Gastrocnemius medialis (tissue), 4 donors: ENCODE data around the gene DPP10. TPM values are rescaled to one million over a fixed set of nuclear protein-coding genes. Genes with fewer than 3 reads are reported as not detected.

Experiments
- ATAC-seq, 2 donors: fragments of 150-250 bp; one replicate each; pipeline ENCODE4 v1.9.1; 2016
- DNase-seq, 2 donors: peaks; one replicate each; pipeline ENCODE4 v3.0.0-alpha.2; 2019
- H3K27ac ChIP-seq, 4 donors: fragments of 200-600 bp; sonication (generic); 1 replicate in 1 of 4; 2 replicates in 3 of 4; pipeline ENCODE4 v1.5.1; 2016 to 2018; ENCODE audit warnings: mild to moderate bottlenecking in 2 of 4, moderate library complexity in 1 of 4
- H3K27me3 ChIP-seq, 3 donors: fragments of 200-600 bp; sonication (generic) in 2 of 3; 1 replicate in 1 of 3; 2 replicates in 2 of 3; pipeline versions ENCODE4 v1.5.1 to v1.6.0; 2016 to 2019; ENCODE audit warnings: mild to moderate bottlenecking in 1 of 3, moderate library complexity in 1 of 3
- H3K36me3 ChIP-seq, 2 donors: fragments of 200-600 bp; sonication (generic) in 1 of 2; one replicate each; pipeline ENCODE4 v1.5.1; 2017 to 2018
- H3K4me1 ChIP-seq, 2 donors: fragments of 200-600 bp; sonication (generic) in 1 of 2; one replicate each; pipeline ENCODE4 v1.5.1; 2016 to 2017; ENCODE audit warnings: mild to moderate bottlenecking in 2 of 2
- H3K4me3 ChIP-seq, 4 donors: fragments of 200-600 bp; sonication (generic) in 3 of 4; 1 replicate in 1 of 4; 2 replicates in 3 of 4; pipeline ENCODE4 v1.5.1; 2016 to 2019; ENCODE audit warnings: mild to moderate bottlenecking in 2 of 4
- H3K9me3 ChIP-seq, 3 donors: fragments of 200-600 bp; sonication (generic) in 2 of 3; 1 replicate in 1 of 3; 2 replicates in 2 of 3; pipeline ENCODE4 v1.5.1; 2016 to 2019
- CTCF ChIP-seq, 5 experiments: fragments of 450-650 bp in 3 of 5; fragments of 200-600 bp in 2 of 5; sonication (generic) in 2 of 5; IDR thresholded peaks in 4 of 5; conservative IDR thresholded peaks in 1 of 5; 1 replicate in 4 of 5; 2 replicates in 1 of 5; pipeline ENCODE4 v1.5.1; 2016 to 2019; ENCODE audit warnings: antibody characterized with exemption in 5 of 5, mild to moderate bottlenecking in 3 of 5, moderate library complexity in 3 of 5
- POLR2A ChIP-seq, 2 donors: fragments of 450-650 bp; IDR thresholded peaks; one replicate each; pipeline ENCODE4 v1.6.1; 2017; ENCODE audit warnings: antibody characterized with exemption in 2 of 2, mild to moderate bottlenecking in 2 of 2, moderate library complexity in 2 of 2
- in situ Hi-C, 4 donors: fragments of 200-750 bp; cut with MboI; loops; one replicate each; pipeline versions ENCODE4 v1.15.0 to v1.8.0; 2017; ENCODE audit warnings: low sequenced_read_pairs in 4 of 4
- intact Hi-C: fragments of 100-400 bp; cut with DNase I; formaldehyde crosslinking; loops from one replicate; pipeline ENCODE4 v1.15.1; 2023; ENCODE audit warnings: low total_unique reads
- total RNA-seq, 4 donors: library from RNA; depleted of rRNA; stranded (reverse); fragments of >200 nt; gene quantifications; one replicate each; pipeline versions ENCODE4 v1.1.0 to v1.2.3, GENCODE V29; 2016

DPP10 gene
- total RNA-seq, 4 donors from 2014 or later = not detected

GRCh38 chr2:115190459-115190858, 748.0 kb downstream of the DPP10 start:
- H3K9me3 ChIP-seq = no peaks in the 10 kb centered on the region
- TF ChIP-seq POLR2A (IDR thresholded peaks at IDR 0.05) (no peak), CTCF (IDR thresholded peaks at IDR 0.05 in 4 of 5, conservative IDR thresholded peaks at IDR 0.05 in 1 of 5) (no peak)

GRCh38 chr2:115194623-115195022, 752.2 kb downstream of the DPP10 start:
- TF ChIP-seq CTCF (IDR thresholded peaks at IDR 0.05 in 4 of 5, conservative IDR thresholded peaks at IDR 0.05 in 1 of 5) = no peak
- no peak for TF ChIP-seq POLR2A (IDR thresholded peaks at IDR 0.05)
- no peaks in the 10 kb centered on the region for H3K9me3 ChIP-seq
- no peak for DNase-seq
- no peaks in the 10 kb centered on the region for H3K27me3 ChIP-seq
- no peak for ATAC-seq
- no peaks in the 10 kb centered on the region for H3K36me3 ChIP-seq
- no peaks in the 10 kb centered on the region for H3K4me1 ChIP-seq
- in situ Hi-C loops (no loop called here), intact Hi-C loops (no loop called here)
- H3K4me3 ChIP-seq = no peak overlapping the region
- no peak overlapping the region for H3K27ac ChIP-seq

More at GRCh38 chr2:115190459-115190858, 748.0 kb downstream of the DPP10 start:
- H3K36me3 ChIP-seq = no peaks in the 10 kb centered on the region
- DNase-seq (no peak), ATAC-seq (no peak)
- H3K4me3 ChIP-seq = no peak overlapping the region
- H3K27ac ChIP-seq = no peak overlapping the region
- in situ Hi-C loops (no loop called here), intact Hi-C loops (no loop called here)
- H3K27me3 ChIP-seq = no peaks in the 10 kb centered on the region
- no peaks in the 10 kb centered on the region for H3K4me1 ChIP-seq

GRCh38 chr2:115196587-115196986, 754.1 kb downstream of the DPP10 start:
- Histone ChIP-seq H3K4me1 (no peaks in the 10 kb centered on the region), H3K36me3 (no peaks in the 10 kb centered on the region), H3K27ac (no peak overlapping the region), H3K27me3 (no peaks in the 10 kb centered on the region), H3K9me3 (no peaks in the 10 kb centered on the region), H3K4me3 (no peak overlapping the region)
- intact Hi-C loops = no loop called here
- DNase-seq = no peak
- TF ChIP-seq POLR2A (IDR thresholded peaks at IDR 0.05) (no peak), CTCF (IDR thresholded peaks at IDR 0.05 in 4 of 5, conservative IDR thresholded peaks at IDR 0.05 in 1 of 5) (no peak)
- no peak for ATAC-seq
- in situ Hi-C loops = no loop called here

GRCh38 chr2:115199966-115200365, 757.5 kb downstream of the DPP10 start:
- no peak for ATAC-seq
- Histone ChIP-seq H3K9me3 (no peaks in the 10 kb centered on the region), H3K4me3 (no peak overlapping the region), H3K27ac (no peak overlapping the region), H3K36me3 (no peaks in the 10 kb centered on the region), H3K27me3 (no peaks in the 10 kb centered on the region), H3K4me1 (no peaks in the 10 kb centered on the region)
- no peak for DNase-seq
- in situ Hi-C loops = no loop called here
- TF ChIP-seq POLR2A (IDR thresholded peaks at IDR 0.05) (no peak), CTCF (IDR thresholded peaks at IDR 0.05 in 4 of 5, conservative IDR thresholded peaks at IDR 0.05 in 1 of 5) (no peak)
- intact Hi-C loops = no loop called here

- in situ Hi-C loops = no loop called here
- TF ChIP-seq POLR2A (IDR thresholded peaks at IDR 0.05) (no peak), CTCF (IDR thresholded peaks at IDR 0.05 in 4 of 5, conservative IDR thresholded peaks at IDR 0.05 in 1 of 5) (no peak)
- Histone ChIP-seq H3K4me3 (no peak overlapping the region), H3K9me3 (no peaks in the 10 kb centered on the region), H3K27ac (no peak overlapping the region), H3K4me1 (no peaks in the 10 kb centered on the region), H3K27me3 (no peaks in the 10 kb centered on the region), H3K36me3 (no peaks in the 10 kb centered on the region)
- DNase-seq (no peak), ATAC-seq (no peak)
- intact Hi-C loops = no loop called here
Measured at GRCh38 chr2:115201386-115201785, 758.9 kb downstream of the DPP10 start.
